ENCODE data around the gene KIAA1191. TPM values are rescaled to one million over a fixed set of nuclear protein-coding genes. Genes with fewer than 3 reads are reported as not detected.

KIAA1191 gene
- total RNA-seq, 1 experiment from 2014 or later = 99.0 TPM

DNA sequence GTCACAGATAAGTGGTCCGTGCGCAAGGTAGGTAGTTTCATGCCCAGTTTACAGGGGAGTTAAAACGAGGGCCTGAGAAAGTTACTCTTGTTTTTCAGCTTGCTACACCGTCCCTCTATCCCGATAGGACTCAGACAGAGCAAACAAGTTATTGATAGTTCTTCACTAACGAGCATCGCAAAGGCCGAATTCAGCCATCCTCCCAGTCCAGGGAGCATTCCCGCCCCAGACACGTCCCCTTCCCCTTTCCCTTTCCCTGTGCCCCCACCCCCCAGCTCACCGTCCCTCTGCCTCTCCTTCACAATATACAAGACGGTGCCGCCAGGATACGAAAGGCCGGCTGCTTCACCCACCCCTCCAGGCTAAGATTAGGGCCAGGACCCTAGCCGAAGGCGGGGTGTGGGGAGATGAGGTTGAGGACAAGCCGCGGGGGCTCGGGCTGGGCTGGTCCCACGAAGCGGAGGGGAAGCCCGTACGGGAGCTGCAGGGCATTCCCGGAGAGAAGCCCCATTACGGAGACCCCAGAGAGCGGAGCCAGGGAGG is 599 bp downstream of the KIAA1191 start:
- H3K79me2 ChIP-seq (ENCODE audit: insufficient read depth, low read length) = peaks cover 45% of the 10 kb centered on the region
- intact Hi-C loops (cut with micrococcal nuclease) = loop anchor here (1.0 kb wide), 1 partner anchor 27 kb away; the partner anchor contains the start of genes HIGD2A and NOP16
- ChIA-PET RAD21 (ENCODE audit: low non-redundant PET in 1 of 2, low total read pairs in 2 of 2, uncharacterized antibody in 2 of 2, unreplicated experiment in 2 of 2) (no interaction called here), CTCF (interaction anchor here (1.7 kb wide), 1 partner anchor 41 kb away, joined by 3 read pairs; no protein-coding TSS in a partner anchor), POLR2A (interaction anchor here (1.2 kb wide), 1 partner anchor 11 kb away, joined by 5 read pairs; no protein-coding TSS in a partner anchor)
- peak overlapping the region; percentile 98 for H3K4me2 ChIP-seq (ENCODE audit: low read length)
- H4K20me1 ChIP-seq (ENCODE audit: insufficient read depth) = 0 out of 2 replicates have a peak, but pooled peaks cover 5% of the 10 kb centered on the region
- no peaks in the 10 kb centered on the region for H3K27me3 ChIP-seq (ENCODE audit: insufficient read depth, low read length)
- peak overlapping the region; percentile 96 for H3K9ac ChIP-seq (ENCODE audit: low read length)
- BruUV-seq (replicated peaks) = TSS peak; percentile 73
- H3K9me3 ChIP-seq (ENCODE audit: control insufficient read depth in 1 of 2, insufficient read depth in 1 of 2, low read depth in 1 of 2, low read length in 2 of 2) = no peaks in the 10 kb centered on the region
- peak overlapping the region; percentile 97 to 100 for H3K4me3 ChIP-seq (replicated peaks in 1 of 2; ENCODE audit: low read depth in 1 of 2, low read length in 2 of 2)
- H3K4me1 ChIP-seq (ENCODE audit: control insufficient read depth in 1 of 2, insufficient read depth in 2 of 2, low read length in 2 of 2) = peaks cover 0 to 11% of the 10 kb centered on the region in 2 experiments; a peak in 2 of 4 replicates
- H3K27ac ChIP-seq (ENCODE audit: low read depth, low read length) = peak overlapping the region; percentile 72
- H2AFZ ChIP-seq (ENCODE audit: low read depth, low read length, poor library complexity, severe bottlenecking) = peak overlapping the region; percentile 61
- TF ChIP-seq, protein P1, sequence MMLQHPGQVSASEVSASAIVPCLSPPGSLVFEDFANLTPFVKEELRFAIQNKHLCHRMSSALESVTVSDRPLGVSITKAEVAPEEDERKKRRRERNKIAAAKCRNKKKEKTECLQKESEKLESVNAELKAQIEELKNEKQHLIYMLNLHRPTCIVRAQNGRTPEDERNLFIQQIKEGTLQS (IDR thresholded peaks at IDR 0.05) = no peak
- TF ChIP-seq POLR2AphosphoS5 (IDR thresholded peaks at IDR 0.05; ENCODE audit: low read depth, low read length) = no peak
- TF ChIP-seq ZFX (IDR thresholded peaks at IDR 0.05) = no peak
- TF ChIP-seq CBX3 (IDR thresholded peaks at IDR 0.05; ENCODE audit: low read depth) = no peak
- no peak for TF ChIP-seq RAD21 (IDR thresholded peaks at IDR 0.05; ENCODE audit: low read depth)
- no peak for TF ChIP-seq SP1 (IDR thresholded peaks at IDR 0.05; ENCODE audit: low read depth)
- no peak for DNase-seq (ENCODE audit: low read depth, low spot score)
- H3K9me2 ChIP-seq (ENCODE audit: insufficient read depth) = no peaks in the 10 kb centered on the region
- ATAC-seq = peak; percentile 41
- peaks cover 6 to 20% of the 10 kb centered on the region in 2 experiments; a peak in 2 of 4 replicates for H3K36me3 ChIP-seq (ENCODE audit: control insufficient read depth in 1 of 2, insufficient read depth in 2 of 2, low read length in 2 of 2)

- Histone ChIP-seq H3K9me3 (ENCODE audit: control insufficient read depth in 1 of 2, insufficient read depth in 1 of 2, low read depth in 1 of 2, low read length in 2 of 2) (no peaks in the 10 kb centered on the region), H3K9ac (ENCODE audit: low read length) (no peak overlapping the region), H3K36me3 (ENCODE audit: control insufficient read depth in 1 of 2, insufficient read depth in 2 of 2, low read length in 2 of 2) (peaks cover 9 to 23% of the 10 kb centered on the region in 2 experiments; a peak in 2 of 4 replicates), H4K20me1 (ENCODE audit: insufficient read depth) (0 out of 2 replicates have a peak, but pooled peaks cover 5% of the 10 kb centered on the region), H3K4me2 (ENCODE audit: low read length) (peak overlapping the region; percentile 98; the same call in 1 of the 2 replicates), H2AFZ (ENCODE audit: low read depth, low read length, poor library complexity, severe bottlenecking) (no peak overlapping the region), H3K4me1 (ENCODE audit: control insufficient read depth in 1 of 2, insufficient read depth in 2 of 2, low read length in 2 of 2) (peaks cover 0 to 11% of the 10 kb centered on the region in 2 experiments; a peak in 2 of 4 replicates), H3K79me2 (ENCODE audit: insufficient read depth, low read length) (peaks cover 58% of the 10 kb centered on the region), H3K9me2 (ENCODE audit: insufficient read depth) (no peaks in the 10 kb centered on the region), H3K4me3 (replicated peaks in 1 of 2; ENCODE audit: low read depth in 1 of 2, low read length in 2 of 2) (no peak overlapping the region), H3K27ac (ENCODE audit: low read depth, low read length) (no peak overlapping the region), H3K27me3 (ENCODE audit: insufficient read depth, low read length) (no peaks in the 10 kb centered on the region)
- RAD21 ChIA-PET (ENCODE audit: low non-redundant PET in 1 of 2, low total read pairs in 2 of 2, uncharacterized antibody in 2 of 2, unreplicated experiment in 2 of 2) = no interaction called here
- POLR2A ChIA-PET = no interaction called here
- CTCF ChIA-PET = no interaction called here
- DNase-seq (ENCODE audit: low read depth, low spot score) = no peak
- intact Hi-C loops (cut with micrococcal nuclease) = no loop called here
- TSS peak; percentile 23 for BruUV-seq (replicated peaks)
- ATAC-seq = no peak
- no peak for TF ChIP-seq CTCF (IDR thresholded peaks at IDR 0.05 in 2 of 3, conservative IDR thresholded peaks at IDR 0.05 in 1 of 3; ENCODE audit: borderline replicate concordance in 1 of 3, insufficient read depth in 1 of 3, low read depth in 2 of 3, low read length in 2 of 3)
- TF ChIP-seq POLR2AphosphoS5 (IDR thresholded peaks at IDR 0.05; ENCODE audit: low read depth, low read length) = no peak
- no peak for TF ChIP-seq EGR1 (IDR thresholded peaks at IDR 0.05; ENCODE audit: low read depth)
- TF ChIP-seq SRF (IDR thresholded peaks at IDR 0.05; ENCODE audit: low read depth) = no peak
- TF ChIP-seq ZFX (IDR thresholded peaks at IDR 0.05) = no peak
- TF ChIP-seq RAD21 (IDR thresholded peaks at IDR 0.05; ENCODE audit: low read depth) = no peak
- no peak for TF ChIP-seq EZH2phosphoT487 (IDR thresholded peaks at IDR 0.05; ENCODE audit: borderline replicate concordance)
- TF ChIP-seq ZNF274 (IDR thresholded peaks at IDR 0.05; ENCODE audit: low read depth, low read length) = no peak
- no peak for TF ChIP-seq POLR2A (IDR thresholded peaks at IDR 0.05; ENCODE audit: borderline replicate concordance, extremely low read depth, insufficient read depth, insufficient read length)
- TF ChIP-seq, protein P2, sequence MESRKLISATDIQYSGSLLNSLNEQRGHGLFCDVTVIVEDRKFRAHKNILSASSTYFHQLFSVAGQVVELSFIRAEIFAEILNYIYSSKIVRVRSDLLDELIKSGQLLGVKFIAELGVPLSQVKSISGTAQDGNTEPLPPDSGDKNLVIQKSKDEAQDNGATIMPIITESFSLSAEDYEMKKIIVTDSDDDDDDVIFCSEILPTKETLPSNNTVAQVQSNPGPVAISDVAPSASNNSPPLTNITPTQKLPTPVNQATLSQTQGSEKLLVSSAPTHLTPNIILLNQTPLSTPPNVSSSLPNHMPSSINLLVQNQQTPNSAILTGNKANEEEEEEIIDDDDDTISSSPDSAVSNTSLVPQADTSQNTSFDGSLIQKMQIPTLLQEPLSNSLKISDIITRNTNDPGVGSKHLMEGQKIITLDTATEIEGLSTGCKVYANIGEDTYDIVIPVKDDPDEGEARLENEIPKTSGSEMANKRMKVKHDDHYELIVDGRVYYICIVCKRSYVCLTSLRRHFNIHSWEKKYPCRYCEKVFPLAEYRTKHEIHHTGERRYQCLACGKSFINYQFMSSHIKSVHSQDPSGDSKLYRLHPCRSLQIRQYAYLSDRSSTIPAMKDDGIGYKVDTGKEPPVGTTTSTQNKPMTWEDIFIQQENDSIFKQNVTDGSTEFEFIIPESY (IDR thresholded peaks at IDR 0.05; ENCODE audit: extremely low read depth, insufficient replicate concordance, low read length) = no peak
- TF ChIP-seq CEBPB (IDR thresholded peaks at IDR 0.05; ENCODE audit: low read depth) = no peak
- TF ChIP-seq FOSL1 (IDR thresholded peaks at IDR 0.05; ENCODE audit: low read depth) = no peak
- TF ChIP-seq YY1 (IDR thresholded peaks at IDR 0.05; ENCODE audit: extremely low read depth, insufficient replicate concordance, low read depth, low read length) = no peak
- TF ChIP-seq ELF1 (IDR thresholded peaks at IDR 0.05; ENCODE audit: borderline replicate concordance, low read depth) = no peak
Measured at GRCh38 chr5:176359658-176360057, 1.9 kb downstream of the KIAA1191 start.
